Neural progenitor cell (in vitro differentiated cells): ENCODE data around the gene LTBP2. TPM values are rescaled to one million over a fixed set of nuclear protein-coding genes. Genes with fewer than 3 reads are reported as not detected.

ENCODE experiments used
- DNase-seq: peaks from one replicate; pipeline ENCODE4 v3.0.0-alpha.2; 2016; ENCODE audit warnings: low spot score
- H2AFZ ChIP-seq: fragments of 200-600 bp; sonication (generic); replicated peaks from 2 replicates; pipeline ENCODE4 v1.6.1; 2016; ENCODE audit warnings: antibody characterized with exemption
- H3F3A ChIP-seq: fragments of 200-600 bp; sonication (generic); 2 replicates; pipeline ENCODE4 v1.6.1; 2016; ENCODE audit warnings: antibody characterized with exemption, low read depth
- H3K27ac ChIP-seq: fragments of 200-600 bp; sonication (generic); 2 replicates; pipeline ENCODE4 v1.5.1; 2016; ENCODE audit warnings: mild to moderate bottlenecking
- H3K27me3 ChIP-seq: fragments of 200-600 bp; sonication (generic); 2 replicates; pipeline ENCODE4 v1.6.1; 2016; ENCODE audit warnings: mild to moderate bottlenecking, moderate library complexity
- H3K36me3 ChIP-seq: fragments of 200-600 bp; sonication (generic); 2 replicates; pipeline ENCODE4 v1.5.1; 2016
- H3K4me1 ChIP-seq: fragments of 200-600 bp; sonication (generic); 2 replicates; pipeline ENCODE4 v1.6.1; 2016; ENCODE audit warnings: mixed run types
- H3K4me2 ChIP-seq: fragments of 200-600 bp; sonication (generic); 2 replicates; pipeline ENCODE4 v1.6.1; 2016
- H3K4me3 ChIP-seq: fragments of 200-600 bp; sonication (generic); 2 replicates; pipeline ENCODE4 v1.5.1; 2016
- H3K79me2 ChIP-seq: fragments of 200-600 bp; sonication (generic); 2 replicates; pipeline ENCODE4 v1.6.1; 2016; ENCODE audit warnings: low read depth
- H3K9ac ChIP-seq: fragments of 200-600 bp; sonication (generic); 2 replicates; pipeline ENCODE4 v1.6.1; 2016
- H3K9me3 ChIP-seq: fragments of 200-600 bp; sonication (generic); 2 replicates; pipeline ENCODE4 v1.5.1; 2016; ENCODE audit warnings: low read depth
- H4K20me1 ChIP-seq: fragments of 200-600 bp; sonication (generic); 2 replicates; pipeline ENCODE4 v1.6.1; 2016; ENCODE audit warnings: low read depth
- H3K27ac Mint-ChIP-seq: 3 replicates; pipeline ENCODE4 v1.8.0; 2021; ENCODE audit warnings: mixed read lengths
- H3K27me3 Mint-ChIP-seq: 2 replicates; pipeline ENCODE4 v1.8.0; 2022; ENCODE audit warnings: low read depth, mild to moderate bottlenecking, inconsistent platforms, moderate library complexity, mixed read lengths; ENCODE audit not compliant: insufficient read depth
- H3K36me3 Mint-ChIP-seq: 3 replicates; pipeline ENCODE4 v1.8.0; 2021; ENCODE audit warnings: mixed read lengths
- H3K4me1 Mint-ChIP-seq: 3 replicates; pipeline ENCODE4 v1.8.0; 2021; ENCODE audit warnings: mixed read lengths
- H3K4me3 Mint-ChIP-seq: 3 replicates; pipeline ENCODE4 v1.8.0; 2021; ENCODE audit warnings: mild to moderate bottlenecking, moderate library complexity, mixed read lengths
- H3K9me3 Mint-ChIP-seq: 3 replicates; pipeline ENCODE4 v1.8.0; 2020; ENCODE audit warnings: mixed read lengths
- EZH2 ChIP-seq: fragments of 200-600 bp; sonication (generic); IDR thresholded peaks from 2 replicates; pipeline ENCODE4 v1.6.1; 2017; ENCODE audit warnings: antibody characterized with exemption, mild to moderate bottlenecking, moderate library complexity
- EZH2phosphoT487 ChIP-seq: fragments of 200-600 bp; sonication (generic); IDR thresholded peaks from 2 replicates; pipeline ENCODE4 v1.6.1; 2017; ENCODE audit warnings: antibody characterized with exemption
- total RNA-seq: library from RNA; depleted of rRNA; stranded (reverse); fragments of >200 nt; gene quantifications from 2 replicates; pipeline ENCODE4 v1.2.3, GENCODE V29; 2015; ENCODE audit warnings: low replicate concordance
- TF ChIP-seq, protein P1 (sequence below): fragments of 200-600 bp; sonication (generic); IDR thresholded peaks from 2 replicates; pipeline ENCODE4 v1.5.1; 2017; ENCODE audit warnings: antibody characterized with exemption, mild to moderate bottlenecking

Gene LTBP2
- total RNA-seq, 1 donor from 2014 or later, result 0.43 TPM

DNA sequence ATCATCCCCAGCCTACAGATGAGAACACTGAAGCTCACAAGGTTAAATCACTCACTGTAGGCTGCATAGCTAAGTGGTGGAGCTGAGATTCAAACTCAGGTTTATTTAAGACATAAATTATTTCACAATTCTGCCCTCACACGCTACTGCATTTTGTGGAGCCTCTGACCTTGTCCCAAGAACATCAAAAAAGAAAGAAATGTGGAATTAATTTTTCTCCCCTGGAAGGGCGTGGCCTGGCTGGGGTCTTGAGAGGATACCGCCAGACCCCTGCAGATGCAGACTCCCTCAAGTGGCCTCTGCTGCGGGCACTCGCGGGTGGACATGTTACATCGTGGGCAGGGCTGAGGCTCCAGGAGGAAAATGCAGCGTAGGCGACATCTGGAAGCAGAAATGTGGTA, 40.6 kb downstream of the LTBP2 start:
- H3K79me2 ChIP-seq, result no peaks in the 10 kb centered on the region
- no peaks in the 10 kb centered on the region for H3K36me3 ChIP-seq
- H3F3A ChIP-seq, result no peaks in the 10 kb centered on the region
- H3K27ac ChIP-seq, result no peak overlapping the region
- H3K4me1 ChIP-seq, result no peaks in the 10 kb centered on the region
- no peaks in the 10 kb centered on the region for H3K9me3 ChIP-seq
- H4K20me1 ChIP-seq, result no peaks in the 10 kb centered on the region
- peak overlapping the region; percentile 64 for H3K4me3 Mint-ChIP-seq
- H3K27me3 ChIP-seq, result no peaks in the 10 kb centered on the region
- no peak for DNase-seq
- no peak overlapping the region for H3K4me3 ChIP-seq
- H3K27me3 Mint-ChIP-seq, result peaks cover 2% of the 10 kb centered on the region
- no peak overlapping the region for H3K9ac ChIP-seq
- H3K4me2 ChIP-seq, result no peak overlapping the region
- no peak overlapping the region for H2AFZ ChIP-seq
- H3K27ac Mint-ChIP-seq, result peak overlapping the region; percentile 86
- peaks cover 47% of the 10 kb centered on the region for H3K4me1 Mint-ChIP-seq
- H3K36me3 Mint-ChIP-seq, result no peaks in the 10 kb centered on the region
- TF ChIP-seq, protein P1, sequence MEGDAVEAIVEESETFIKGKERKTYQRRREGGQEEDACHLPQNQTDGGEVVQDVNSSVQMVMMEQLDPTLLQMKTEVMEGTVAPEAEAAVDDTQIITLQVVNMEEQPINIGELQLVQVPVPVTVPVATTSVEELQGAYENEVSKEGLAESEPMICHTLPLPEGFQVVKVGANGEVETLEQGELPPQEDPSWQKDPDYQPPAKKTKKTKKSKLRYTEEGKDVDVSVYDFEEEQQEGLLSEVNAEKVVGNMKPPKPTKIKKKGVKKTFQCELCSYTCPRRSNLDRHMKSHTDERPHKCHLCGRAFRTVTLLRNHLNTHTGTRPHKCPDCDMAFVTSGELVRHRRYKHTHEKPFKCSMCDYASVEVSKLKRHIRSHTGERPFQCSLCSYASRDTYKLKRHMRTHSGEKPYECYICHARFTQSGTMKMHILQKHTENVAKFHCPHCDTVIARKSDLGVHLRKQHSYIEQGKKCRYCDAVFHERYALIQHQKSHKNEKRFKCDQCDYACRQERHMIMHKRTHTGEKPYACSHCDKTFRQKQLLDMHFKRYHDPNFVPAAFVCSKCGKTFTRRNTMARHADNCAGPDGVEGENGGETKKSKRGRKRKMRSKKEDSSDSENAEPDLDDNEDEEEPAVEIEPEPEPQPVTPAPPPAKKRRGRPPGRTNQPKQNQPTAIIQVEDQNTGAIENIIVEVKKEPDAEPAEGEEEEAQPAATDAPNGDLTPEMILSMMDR, result no peak
- TF ChIP-seq EZH2phosphoT487 (no peak), EZH2 (no peak)
- H3K9me3 Mint-ChIP-seq, result no peaks in the 10 kb centered on the region

DNA sequence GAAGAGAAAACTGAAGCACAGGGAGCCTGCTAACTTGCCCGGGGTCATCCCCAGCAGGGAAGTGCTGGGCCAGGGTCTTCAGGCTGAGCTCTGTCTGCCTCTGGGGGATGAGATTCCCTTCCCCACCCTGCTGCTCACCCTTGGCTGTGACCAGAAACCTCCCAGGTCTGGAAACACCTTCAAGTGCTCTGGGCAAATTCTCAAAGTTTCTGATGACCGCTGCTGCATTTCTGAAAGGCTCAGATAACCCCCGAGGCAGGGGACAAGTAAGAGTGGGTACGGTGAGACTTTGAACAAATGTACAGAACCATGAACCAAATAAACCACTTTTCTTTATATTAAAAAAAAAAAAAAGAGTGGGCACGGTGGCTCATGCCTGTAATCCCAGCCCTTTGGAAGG, 41.3 kb downstream of the LTBP2 start:
- no peaks in the 10 kb centered on the region for H4K20me1 ChIP-seq
- no peaks in the 10 kb centered on the region for H3K27me3 ChIP-seq
- TF ChIP-seq, protein P1, result no peak
- no peak for TF ChIP-seq EZH2phosphoT487
- no peak for TF ChIP-seq EZH2
- H3K36me3 Mint-ChIP-seq, result no peaks in the 10 kb centered on the region
- no peak overlapping the region for H3K27ac Mint-ChIP-seq
- peaks cover 47% of the 10 kb centered on the region for H3K4me1 Mint-ChIP-seq
- H3K79me2 ChIP-seq, result no peaks in the 10 kb centered on the region
- H2AFZ ChIP-seq, result no peak overlapping the region
- no peaks in the 10 kb centered on the region for H3F3A ChIP-seq
- peaks cover 2% of the 10 kb centered on the region for H3K27me3 Mint-ChIP-seq
- no peak overlapping the region for H3K9ac ChIP-seq
- no peak overlapping the region for H3K4me3 Mint-ChIP-seq
- no peaks in the 10 kb centered on the region for H3K9me3 Mint-ChIP-seq
- H3K9me3 ChIP-seq, result no peaks in the 10 kb centered on the region
- no peak for DNase-seq
- no peak overlapping the region for H3K4me3 ChIP-seq
- no peak overlapping the region for H3K27ac ChIP-seq
- no peaks in the 10 kb centered on the region for H3K36me3 ChIP-seq
- H3K4me2 ChIP-seq, result no peak overlapping the region
- no peaks in the 10 kb centered on the region for H3K4me1 ChIP-seq

DNA sequence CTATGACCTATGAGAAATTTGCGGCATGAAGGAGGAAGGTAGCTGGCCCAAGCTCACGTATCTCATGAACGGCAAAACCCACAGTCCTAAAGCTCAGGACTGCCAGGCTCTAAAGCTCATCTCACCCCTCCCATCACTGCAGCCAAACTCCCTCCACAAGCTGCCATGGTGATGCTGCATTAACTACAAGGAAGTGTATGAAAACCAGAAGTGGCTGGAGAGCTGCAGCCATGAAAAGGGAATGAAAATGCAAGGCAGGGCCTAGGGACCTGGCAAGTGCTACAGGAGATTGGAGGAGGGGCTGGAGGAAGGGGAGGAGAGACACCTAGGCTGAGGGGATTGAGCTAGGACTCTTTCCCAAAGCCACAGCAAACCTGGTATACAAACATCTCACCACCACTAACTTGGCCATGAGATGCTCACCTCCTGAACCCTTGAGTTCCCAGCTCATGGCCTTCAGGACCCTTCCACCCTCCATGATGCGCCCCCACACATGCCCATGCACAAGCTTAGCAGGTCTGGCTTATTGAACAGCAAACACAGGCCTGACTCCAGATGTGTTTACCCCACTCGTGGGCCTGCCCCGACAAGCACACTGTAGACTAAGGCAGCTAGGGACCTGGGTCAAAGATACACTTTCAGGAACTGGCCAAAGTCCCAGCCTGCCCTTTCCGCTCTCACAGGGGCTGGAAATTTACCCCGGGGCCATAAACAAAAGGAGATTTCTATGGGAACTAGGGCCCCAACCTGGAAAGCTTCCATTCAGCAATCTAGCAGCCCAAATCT, 42.0 kb downstream of the LTBP2 start:
- Histone ChIP-seq H2AFZ (no peak overlapping the region), H3K36me3 (no peaks in the 10 kb centered on the region), H3K4me3 (no peak overlapping the region), H4K20me1 (no peaks in the 10 kb centered on the region), H3K4me2 (no peak overlapping the region), H3K4me1 (no peaks in the 10 kb centered on the region), H3K9ac (no peak overlapping the region), H3K9me3 (no peaks in the 10 kb centered on the region), H3K79me2 (no peaks in the 10 kb centered on the region), H3K27me3 (no peaks in the 10 kb centered on the region), H3K27ac (no peak overlapping the region), H3F3A (no peaks in the 10 kb centered on the region)
- no peak for DNase-seq
- no peaks in the 10 kb centered on the region for H3K9me3 Mint-ChIP-seq
- peaks cover 47% of the 10 kb centered on the region for H3K4me1 Mint-ChIP-seq
- TF ChIP-seq, protein P1, result no peak
- TF ChIP-seq EZH2, result no peak
- H3K27me3 Mint-ChIP-seq, result peaks cover 2% of the 10 kb centered on the region
- H3K4me3 Mint-ChIP-seq, result no peak overlapping the region
- H3K36me3 Mint-ChIP-seq, result no peaks in the 10 kb centered on the region
- H3K27ac Mint-ChIP-seq, result peak overlapping the region; percentile 58
